Left colon (tissue), 2 donors: ENCODE results near the gene KRTAP4-4. TPM values are rescaled to one million over a fixed set of nuclear protein-coding genes. Genes with fewer than 3 reads are reported as not detected.
"Not testable (repeated sequence)": the region's sequence is repeated elsewhere in the genome, so short reads cannot be mapped to it uniquely, and the experiment has no call there.

Experiments used
- ATAC-seq: fragments of 200-7000 bp; cut with Tn5 transposase; one replicate; pipeline ENCODE4 v1.9.1; 2020; ENCODE audit warnings: mild to moderate bottlenecking, moderate library complexity
- DNase-seq, 2 donors: peaks; one replicate each; pipeline ENCODE4 v3.0.0-alpha.2; 2020
- intact Hi-C, 2 donors: fragments of 100-400 bp; cut with DNase I in 1 of 2; cut with micrococcal nuclease in 1 of 2; formaldehyde crosslinking; loops; one replicate each; pipeline versions ENCODE4 v1.11.2 to v1.14.0; 2022; cut with DNase I, micrococcal nuclease
- long read RNA-seq: library from polyadenylated mRNA; unstranded; transcript quantifications from one replicate; pipeline ENCODE4 v2.0.0, GENCODE V29; 2021
- total RNA-seq, 2 donors: library from RNA; stranded (reverse); fragmentation: NEBNext Ultra II Directional; extraction: Animal tissue kit (Norgen Biotek cat#: 25700); gene quantifications; one replicate each; pipeline ENCODE4 v1.2.1, GENCODE V29; 2021
- donor health status: DM: no; HTN: no; CAD: no.
- donor health status: DM: yes; HTN: yes; CAD: no.

Gene KRTAP4-4
- total RNA-seq: not detected
- long read RNA-seq: 0 reads

DNA sequence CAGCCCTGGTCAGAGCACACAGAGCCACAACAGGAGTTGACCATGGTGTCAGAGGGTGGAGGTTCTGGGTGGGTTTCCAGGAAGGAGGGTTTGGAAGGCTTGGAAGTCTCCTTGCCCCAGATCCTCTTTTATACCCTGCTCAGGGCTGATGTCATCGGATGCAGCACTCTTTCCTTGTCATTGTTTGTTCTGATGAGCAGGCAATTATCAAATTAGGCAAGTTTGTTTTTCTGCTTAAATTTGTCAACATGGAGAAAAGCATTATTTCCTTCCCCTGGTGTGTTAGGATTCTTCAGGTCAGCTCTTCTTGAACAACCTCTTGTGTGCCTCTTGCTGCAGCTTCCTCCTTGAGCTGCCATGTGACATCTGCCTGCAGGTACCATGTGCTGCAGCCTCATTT, at the start of gene KRTAP4-4:
TSS of gene KRTAP4-4 (minus strand) at position 101 of the 400 bp plus-strand sequence. CDS start at position 44, 57 bp downstream.
- DNase-seq (no peak), ATAC-seq (no peak)
- intact Hi-C loops: no loop called here

DNA sequence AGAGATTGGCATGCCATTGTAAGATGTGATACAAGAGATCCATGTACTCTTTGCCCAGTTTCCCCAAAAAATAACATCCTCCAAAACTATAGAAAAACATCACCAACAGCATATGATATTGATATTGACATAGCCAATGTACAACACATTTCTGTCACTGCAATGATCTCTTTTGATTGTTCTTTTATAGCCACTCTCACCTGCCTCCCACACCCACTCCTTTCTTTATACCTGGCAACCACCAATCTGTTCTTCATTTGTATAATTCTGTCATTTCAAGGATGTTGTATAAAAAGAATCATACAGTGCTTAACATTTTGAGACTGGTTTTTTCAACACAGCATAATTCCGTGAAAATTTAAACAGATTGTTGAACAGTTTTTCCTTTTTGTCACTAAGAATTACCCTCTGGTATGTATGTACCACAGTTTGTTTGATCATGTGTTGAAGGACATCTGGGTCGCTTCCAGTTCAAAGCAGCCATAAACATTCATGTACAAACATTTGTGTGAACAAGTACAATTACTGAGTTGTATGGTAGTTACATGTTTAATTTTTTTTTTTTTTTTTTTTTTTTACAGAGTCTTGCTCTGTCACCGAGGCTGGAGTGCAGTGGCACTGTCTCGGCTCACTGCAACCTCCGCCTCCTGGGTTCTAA, 39.0 kb upstream of the KRTAP4-4 start:
- DNase-seq (no peak), ATAC-seq (peak; percentile 95)
- intact Hi-C loops: no loop called here

DNA sequence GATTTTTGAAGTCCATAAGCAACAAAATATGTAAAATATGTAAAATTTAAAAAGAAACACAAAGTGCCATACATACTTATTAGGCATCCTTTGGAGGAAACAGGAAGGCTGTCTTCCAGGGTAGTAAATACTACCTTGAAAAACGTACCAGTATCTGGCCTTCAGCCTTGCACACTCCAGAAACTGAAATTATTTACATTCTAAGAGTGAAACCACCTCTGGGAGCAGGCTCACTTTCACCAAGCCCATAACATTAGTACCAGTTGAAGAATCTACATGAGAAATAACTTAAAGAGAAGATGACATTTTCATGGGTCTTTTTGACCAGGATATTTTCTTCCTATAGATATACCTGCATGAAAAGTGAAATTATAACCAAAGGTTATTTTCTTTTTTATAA, 35.5 kb upstream of the KRTAP4-4 start:
- intact Hi-C loops: no loop called here
- DNase-seq (no peak), ATAC-seq (no peak)

DNA sequence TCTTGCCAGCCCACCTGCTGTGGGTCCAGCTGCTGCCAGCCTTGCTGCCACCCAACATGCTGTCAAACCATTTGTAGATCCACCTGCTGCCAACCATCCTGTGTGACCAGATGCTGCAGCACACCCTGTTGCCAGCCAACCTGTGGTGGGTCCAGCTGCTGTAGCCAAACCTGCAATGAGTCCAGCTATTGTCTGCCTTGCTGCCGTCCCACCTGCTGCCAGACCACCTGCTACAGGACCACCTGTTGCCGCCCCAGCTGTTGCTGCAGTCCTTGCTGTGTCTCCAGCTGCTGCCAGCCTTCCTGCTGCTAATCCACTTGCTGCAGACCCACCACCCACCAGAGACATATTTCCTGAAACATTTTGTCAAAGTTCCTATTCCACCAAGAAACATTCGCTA, 29.8 kb upstream of the KRTAP4-4 start:
- intact Hi-C loops: no loop called here
- ATAC-seq (no peak), DNase-seq (no peak)

DNA sequence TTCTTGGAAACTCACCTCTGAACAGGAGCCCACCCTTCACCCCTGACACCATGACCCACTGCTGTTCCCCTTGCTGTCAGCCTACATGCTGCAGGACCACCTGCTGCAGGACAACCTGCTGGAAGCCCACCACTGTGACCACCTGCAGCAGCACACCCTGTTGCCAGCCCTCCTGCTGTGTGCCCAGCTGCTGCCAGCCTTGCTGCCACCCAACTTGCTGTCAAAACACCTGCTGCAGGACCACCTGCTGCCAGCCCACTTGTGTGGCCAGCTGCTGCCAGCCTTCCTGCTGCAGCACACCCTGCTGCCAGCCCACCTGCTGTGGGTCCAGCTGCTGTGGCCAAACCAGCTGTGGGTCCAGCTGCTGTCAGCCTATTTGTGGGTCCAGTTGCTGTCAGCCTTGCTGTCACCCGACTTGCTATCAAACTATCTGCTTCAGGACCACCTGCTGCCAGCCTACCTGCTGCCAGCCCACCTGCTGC, 29.3 kb upstream of the KRTAP4-4 start, which contains the start of gene KRTAP9-1:
TSS of gene KRTAP9-1 (plus strand) at position 51 of the 482 bp plus-strand sequence. CDS start at position 51, 0 bp downstream.
- intact Hi-C loops, DNase-seq, ATAC-seq: not testable (repeated sequence)

DNA sequence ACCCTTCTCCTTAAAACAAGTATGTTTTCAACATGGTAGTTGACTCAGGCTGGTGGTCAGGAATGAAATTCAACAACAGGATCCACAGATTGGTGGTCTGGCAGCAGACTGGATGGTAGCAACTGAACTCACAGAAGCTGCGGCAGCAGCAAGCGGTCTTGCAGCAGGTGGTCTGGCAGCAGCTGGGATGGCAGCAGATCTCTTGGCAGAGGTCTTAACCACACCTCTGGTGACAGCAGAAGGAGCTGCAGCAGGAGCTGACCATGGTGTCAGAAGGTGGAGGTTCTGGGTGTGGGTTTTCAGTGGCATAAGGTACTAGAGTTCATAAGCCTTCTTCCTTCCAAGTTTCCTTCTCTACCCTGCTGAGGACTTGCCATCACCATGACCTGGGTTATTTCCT, 26.3 kb upstream of the KRTAP4-4 start:
- intact Hi-C loops: no loop called here
- no peak for DNase-seq
- no peak for ATAC-seq

DNA sequence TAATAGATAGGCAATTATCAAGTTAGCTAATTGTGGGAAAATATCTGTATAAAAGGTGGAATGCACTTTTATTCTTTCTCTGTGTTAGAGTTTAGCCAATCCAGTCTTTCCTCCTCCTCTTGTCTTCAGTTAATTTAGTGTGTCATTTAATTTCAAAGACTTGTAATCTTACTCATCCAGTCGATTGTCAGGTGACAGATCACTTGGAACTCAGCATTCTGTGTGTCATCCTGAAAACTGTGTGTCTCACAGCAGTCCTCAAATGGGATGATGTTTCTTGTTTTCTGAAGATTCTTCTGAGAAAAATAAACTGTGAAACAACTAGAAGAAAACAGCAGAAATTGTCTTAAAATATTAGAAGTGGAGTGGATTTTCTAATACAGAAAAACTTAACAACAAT, 24.5 kb upstream of the KRTAP4-4 start:
- no peak for ATAC-seq
- DNase-seq: no peak
- intact Hi-C loops: no loop called here

DNA sequence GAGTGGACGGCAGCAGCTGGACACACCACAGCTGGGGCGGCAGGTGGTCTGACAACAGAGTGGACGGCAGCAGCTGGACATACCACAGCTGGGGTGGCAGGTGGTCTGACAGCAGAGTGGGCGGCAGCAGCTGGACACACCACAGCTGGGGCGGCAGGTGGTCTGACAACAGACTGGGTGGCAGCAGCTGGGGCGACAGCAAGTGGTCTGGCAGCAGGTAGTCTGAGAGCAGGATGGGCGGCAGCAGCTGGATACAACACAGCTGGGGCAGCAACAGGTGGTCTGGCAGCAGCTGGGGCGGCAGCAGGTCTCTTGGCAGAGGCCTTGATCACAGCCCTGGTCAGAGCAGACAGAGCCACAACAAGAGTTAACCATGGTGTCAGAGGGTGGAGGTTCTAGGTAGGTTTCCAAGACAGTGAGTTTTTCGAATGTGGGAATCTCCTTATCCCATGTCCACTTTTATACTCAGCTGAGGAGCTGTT, 24.0 kb upstream of the KRTAP4-4 start, which contains the start of gene KRTAP4-1:
TSS of gene KRTAP4-1 (minus strand) at position 432 of the 482 bp plus-strand sequence. CDS start at position 375, 57 bp downstream.
- DNase-seq: no peak
- no peak for ATAC-seq
- intact Hi-C loops: no loop called here

DNA sequence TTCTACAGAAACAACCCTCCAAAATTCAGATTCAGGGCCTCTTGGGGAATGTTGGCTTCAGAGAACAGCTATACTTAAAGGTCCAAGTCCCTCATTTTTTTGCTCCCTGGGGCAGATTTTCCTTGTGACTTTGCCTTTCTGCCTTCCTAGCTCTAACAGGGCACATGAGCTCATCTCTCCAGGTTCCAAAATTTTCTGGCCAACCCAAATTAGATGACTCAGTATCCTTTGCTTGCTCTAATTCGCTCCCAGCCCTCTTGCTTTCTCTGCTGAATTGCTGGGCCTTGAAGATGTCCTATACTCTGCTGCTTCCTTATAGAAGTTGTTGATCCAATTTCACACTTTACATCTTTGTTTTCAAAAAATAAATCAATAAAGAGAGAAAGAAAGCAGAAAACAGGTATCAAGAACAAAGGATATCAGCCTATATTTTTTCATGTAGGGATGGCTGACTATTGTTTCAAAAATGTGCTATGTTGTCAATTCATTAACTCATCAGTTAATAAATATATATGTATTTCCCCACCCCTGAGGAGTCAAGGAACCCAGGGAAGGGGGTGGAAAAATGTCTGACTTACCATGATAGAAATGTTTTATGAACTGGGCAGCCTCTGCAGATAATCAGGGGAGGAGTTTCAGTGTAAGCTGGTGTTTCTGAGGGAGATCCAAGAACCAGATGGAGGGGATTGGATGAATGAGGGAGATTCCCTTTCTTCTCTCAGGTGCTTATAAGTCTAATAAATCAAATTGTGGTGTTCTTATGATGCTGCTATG, 18.5 kb upstream of the KRTAP4-4 start:
- DNase-seq (no peak), ATAC-seq (no peak)
- intact Hi-C loops: no loop called here

DNA sequence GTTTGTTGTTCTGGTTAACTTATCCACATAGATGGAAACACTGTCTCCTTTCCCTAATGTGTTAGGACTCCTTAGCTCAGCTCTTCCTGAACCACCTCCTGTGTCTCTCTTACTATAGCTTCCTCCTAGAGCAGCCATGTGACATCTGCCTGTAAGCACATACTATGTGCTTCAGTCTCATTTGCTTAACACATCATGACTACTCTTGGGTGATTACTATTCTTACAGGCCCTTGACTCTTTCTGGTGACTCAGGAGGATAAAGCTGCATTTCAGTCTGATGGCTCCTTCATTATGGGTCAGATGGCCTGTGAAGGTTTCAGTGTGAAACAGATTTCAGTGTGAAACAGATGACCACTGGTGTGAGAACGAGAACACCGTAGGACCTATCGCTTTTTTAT, 17.8 kb upstream of the KRTAP4-4 start:
- intact Hi-C loops: no loop called here
- ATAC-seq: no peak
- DNase-seq: no peak

DNA sequence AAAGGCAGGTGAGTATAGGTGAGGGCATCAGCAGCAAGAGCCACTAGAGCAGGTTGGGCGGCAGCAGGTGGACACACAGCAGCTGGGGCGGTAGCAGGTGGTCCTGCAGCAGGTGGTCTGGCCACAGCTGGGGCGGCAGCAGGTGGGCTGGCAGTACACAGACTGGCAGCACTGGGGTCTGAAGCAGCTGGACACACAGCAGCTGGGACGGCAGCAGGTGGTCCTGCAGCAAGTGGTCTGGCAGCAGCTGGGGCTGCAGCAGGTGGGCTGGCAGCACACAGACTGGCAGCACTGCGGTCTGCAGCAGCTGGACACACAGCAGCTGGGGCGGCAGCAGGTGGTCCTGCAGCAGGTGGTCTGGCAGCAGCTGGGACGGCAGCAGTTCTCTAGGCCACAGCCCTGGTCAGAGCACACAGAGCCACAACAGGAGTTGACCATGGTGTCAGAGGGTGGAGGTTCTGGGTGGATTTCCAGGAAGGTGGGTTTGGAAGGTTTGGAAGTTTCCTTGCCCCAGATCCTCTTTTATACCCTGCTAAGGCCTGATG, 17.3 kb upstream of the KRTAP4-4 start, which contains the start of gene KRTAP4-2:
TSS of gene KRTAP4-2 (minus strand) at position 495 of the 545 bp plus-strand sequence. CDS start at position 438, 57 bp downstream.
- intact Hi-C loops: no loop called here
- ATAC-seq: no peak

DNA sequence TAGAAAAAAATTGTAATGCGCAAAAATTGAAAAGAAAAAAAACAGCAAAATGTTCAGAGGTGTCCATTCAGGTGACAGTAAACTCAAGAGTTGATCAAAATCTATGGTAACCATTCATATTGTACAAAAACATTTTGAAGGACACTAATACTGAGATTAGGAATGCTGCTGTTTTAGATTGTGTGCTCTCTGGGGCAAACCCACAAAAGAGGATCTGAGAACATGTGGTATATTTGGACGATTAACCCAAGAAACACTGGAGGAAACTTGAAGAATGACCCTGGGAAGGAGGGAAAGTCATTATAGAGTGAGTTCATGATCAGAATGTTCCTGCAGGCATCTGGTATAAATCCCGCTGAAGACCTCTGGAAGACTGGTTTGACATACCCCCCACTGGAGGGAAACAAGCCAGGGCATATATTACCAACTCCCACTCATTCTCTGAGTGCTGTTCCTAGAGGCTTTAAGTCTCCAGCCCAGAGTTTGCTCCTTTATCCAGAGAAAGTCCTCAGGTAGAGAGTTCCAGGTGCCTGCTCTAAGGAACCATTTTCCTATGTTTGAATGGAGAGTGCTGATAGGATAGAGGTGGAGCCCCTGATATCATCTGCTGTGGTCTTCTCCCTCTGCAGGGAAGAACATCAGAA, 16.3 kb upstream of the KRTAP4-4 start:
- intact Hi-C loops: no loop called here
- ATAC-seq (no peak), DNase-seq (no peak)

More for the DNA sequence above, 17.3 kb upstream of the KRTAP4-4 start, which contains the start of gene KRTAP4-2:
- no peak for DNase-seq

DNA sequence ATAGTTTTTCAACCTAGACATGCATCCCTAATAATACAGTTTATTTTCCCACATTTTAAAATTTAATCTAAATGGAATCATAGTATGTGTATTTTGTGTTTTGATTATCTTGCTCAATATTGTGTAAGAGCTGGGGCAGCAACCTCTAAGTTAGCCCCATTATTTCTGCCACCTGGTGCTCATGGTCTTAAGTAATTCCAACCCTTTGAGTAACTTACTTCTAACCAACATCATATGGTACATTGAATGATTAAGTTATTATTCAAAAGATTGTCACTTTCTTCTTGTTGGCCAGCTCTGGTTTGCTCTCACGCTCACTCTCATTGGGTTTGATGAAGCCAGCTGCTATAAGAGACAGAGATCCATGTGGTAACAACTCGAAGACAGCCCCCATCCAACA, 11.3 kb upstream of the KRTAP4-4 start:
- intact Hi-C loops: no loop called here
- DNase-seq: no peak
- no peak for ATAC-seq

DNA sequence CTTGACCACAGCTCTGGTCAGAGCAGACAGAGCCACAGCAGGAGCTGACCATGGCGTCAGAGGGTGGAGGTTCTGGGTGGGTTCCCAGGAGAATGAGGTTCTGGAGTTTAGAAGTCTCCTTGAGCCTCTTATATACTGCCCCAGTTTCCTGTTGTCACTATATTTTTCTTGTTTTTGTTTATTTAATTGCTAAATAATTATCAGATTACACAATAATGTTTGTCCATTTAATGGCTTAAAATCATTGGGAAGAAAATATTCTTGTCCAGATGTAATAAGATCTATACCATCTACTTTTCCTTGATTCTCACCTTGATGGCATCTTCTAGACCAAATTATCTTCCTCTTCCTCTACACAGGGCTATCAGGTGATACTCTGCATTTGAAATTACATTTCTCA, 7.6 kb upstream of the KRTAP4-4 start, which contains the start of gene KRTAP4-3:
TSS of gene KRTAP4-3 (minus strand) at position 101 of the 400 bp plus-strand sequence. CDS start at position 52, 49 bp downstream.
- intact Hi-C loops: no loop called here
- ATAC-seq: no peak
- no peak for DNase-seq

DNA sequence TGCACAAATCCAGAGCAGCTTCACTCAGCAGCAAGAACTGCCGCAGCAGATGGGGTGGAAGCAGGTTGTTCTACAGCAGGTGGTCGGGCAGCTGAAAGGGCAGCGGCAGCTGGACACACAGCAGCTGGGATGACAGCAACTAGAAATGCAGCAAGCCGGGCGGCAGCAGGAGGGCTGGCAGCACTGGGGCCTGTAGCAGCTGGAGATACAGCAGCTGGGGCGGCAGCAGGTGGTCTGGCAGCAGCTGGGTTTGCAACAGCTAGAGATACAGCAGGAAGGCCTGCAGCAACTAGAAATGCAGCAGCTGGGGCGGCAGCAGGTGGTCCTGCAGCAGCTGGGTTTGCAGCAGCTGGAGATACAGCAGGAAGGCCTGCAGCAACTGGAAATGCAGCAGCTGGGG, 7.0 kb upstream of the KRTAP4-4 start:
- DNase-seq (no peak), ATAC-seq (no peak)
- intact Hi-C loops: no loop called here

DNA sequence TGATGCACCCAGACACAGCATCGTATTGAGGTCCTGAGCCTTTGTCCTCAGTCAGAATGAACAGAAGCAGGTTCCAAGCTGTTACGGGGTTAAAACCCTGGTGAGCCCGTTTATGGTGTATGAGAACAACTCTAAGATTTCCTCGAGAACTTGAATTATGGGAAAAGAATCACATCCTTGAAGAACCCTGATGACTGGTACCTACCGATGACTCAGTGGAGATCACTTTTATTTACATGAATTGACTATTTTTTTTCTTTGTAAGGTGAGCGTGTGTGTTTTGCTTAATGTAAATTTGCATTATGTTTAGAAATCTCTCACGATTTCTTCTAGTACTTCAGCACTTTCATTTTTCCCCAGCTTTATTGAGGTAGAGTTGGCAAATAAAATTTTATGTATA, 3.3 kb upstream of the KRTAP4-4 start:
- ATAC-seq: no peak
- intact Hi-C loops: no loop called here
- DNase-seq: no peak

DNA sequence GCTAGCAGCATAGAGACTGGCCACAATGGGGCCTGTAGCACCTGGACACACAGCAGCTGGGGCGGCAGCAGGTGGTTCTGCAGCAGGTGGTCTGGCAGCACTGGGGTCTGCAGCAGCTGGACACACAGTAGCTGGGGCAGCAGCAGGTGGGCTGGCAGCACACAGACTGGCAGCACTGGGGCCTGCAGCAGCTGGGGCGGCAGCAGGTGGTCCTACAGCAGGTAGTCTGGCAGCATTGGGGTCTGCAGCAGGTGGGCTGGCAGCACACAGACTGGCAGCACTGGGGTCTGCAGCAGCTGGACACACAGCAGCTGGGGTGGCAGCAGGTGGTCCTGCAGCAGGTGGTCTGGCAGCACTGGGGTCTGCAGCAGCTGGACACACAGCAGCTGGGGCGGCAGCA, 358 bp downstream of the KRTAP4-4 start:
- ATAC-seq, DNase-seq, intact Hi-C loops: not testable (repeated sequence)

DNA sequence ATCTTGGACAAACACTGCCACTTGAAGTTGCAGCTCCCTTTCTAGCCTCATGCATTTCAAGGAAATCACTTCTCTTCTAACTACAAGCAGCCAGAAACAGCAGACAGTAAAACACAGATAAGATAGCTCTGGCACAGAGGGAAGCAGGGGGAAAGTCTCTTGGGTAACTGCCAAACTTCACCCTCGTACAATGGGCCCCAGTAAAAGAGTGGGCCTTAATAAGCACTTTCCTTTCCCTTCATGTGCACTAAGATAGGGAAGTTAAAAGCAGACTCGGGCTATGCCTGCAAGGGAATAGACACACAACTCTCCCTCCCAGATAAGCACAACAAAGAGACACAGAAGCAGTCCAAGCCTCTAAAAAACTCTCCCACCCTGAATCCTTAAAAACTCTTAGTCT, 6.7 kb downstream of the KRTAP4-4 start:
- ATAC-seq (no peak), DNase-seq (no peak)
- intact Hi-C loops: no loop called here

DNA sequence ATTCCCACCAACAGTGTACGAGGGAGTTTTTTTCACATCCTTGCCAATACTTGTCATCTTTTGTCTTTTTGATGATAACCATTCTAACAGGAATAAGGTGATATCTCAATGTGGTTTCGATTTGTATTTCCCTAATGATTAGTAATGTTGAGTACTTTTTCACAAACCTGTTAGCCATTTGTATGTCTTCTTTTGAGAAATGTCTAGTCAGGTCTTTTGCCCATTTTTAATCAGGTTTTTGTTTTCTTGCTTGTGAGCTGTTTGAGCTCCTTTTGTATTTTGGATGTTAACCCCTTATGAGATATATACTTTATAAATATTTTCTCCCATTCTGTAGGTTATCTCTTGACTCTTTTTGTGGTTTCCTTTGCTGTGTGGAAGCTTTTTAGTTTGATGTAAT, 9.0 kb downstream of the KRTAP4-4 start:
- intact Hi-C loops: no loop called here
- ATAC-seq (no peak), DNase-seq (no peak)
